Nephron (organoid): ENCODE measurements around the gene RNU1-2.
A peak's percentile ranks its signal among the peaks of the same experiment; 100 is the strongest.

Experiments used
- H3K27ac Mint-ChIP-seq, 3 experiments: 2 replicates each; pipeline ENCODE4 v1.8.0; 2020; ENCODE audit warnings: mixed read lengths in 3 of 3, mild to moderate bottlenecking in 2 of 3, moderate library complexity in 1 of 3
- H3K27me3 Mint-ChIP-seq: 2 replicates; pipeline ENCODE4 v1.8.0; 2021; ENCODE audit warnings: low read depth, mild to moderate bottlenecking, moderate library complexity, mixed read lengths
- H3K36me3 Mint-ChIP-seq: 2 replicates; pipeline ENCODE4 v1.8.0; 2020; ENCODE audit warnings: low read depth, mixed read lengths
- H3K4me1 Mint-ChIP-seq: 2 replicates; pipeline ENCODE4 v1.8.0; 2020; ENCODE audit warnings: mixed read lengths
- H3K4me3 Mint-ChIP-seq, 3 experiments: 2 replicates each; pipeline ENCODE4 v1.8.0; 2020; ENCODE audit warnings: mild to moderate bottlenecking in 3 of 3, mixed read lengths in 3 of 3, moderate library complexity in 2 of 3
- H3K9me3 Mint-ChIP-seq: 2 replicates; pipeline ENCODE4 v1.8.0; 2020; ENCODE audit warnings: mixed read lengths
- TF ChIP-seq, protein P1 (sequence below), 3 experiments: fragments of 200-600 bp; sonication (generic); IDR thresholded peaks; one replicate each; pipeline ENCODE4 v1.5.0; 2021; ENCODE audit warnings: antibody characterized with exemption in 3 of 3; ENCODE audit not compliant: unreplicated experiment in 3 of 3

RNU1-2 gene

DNA sequence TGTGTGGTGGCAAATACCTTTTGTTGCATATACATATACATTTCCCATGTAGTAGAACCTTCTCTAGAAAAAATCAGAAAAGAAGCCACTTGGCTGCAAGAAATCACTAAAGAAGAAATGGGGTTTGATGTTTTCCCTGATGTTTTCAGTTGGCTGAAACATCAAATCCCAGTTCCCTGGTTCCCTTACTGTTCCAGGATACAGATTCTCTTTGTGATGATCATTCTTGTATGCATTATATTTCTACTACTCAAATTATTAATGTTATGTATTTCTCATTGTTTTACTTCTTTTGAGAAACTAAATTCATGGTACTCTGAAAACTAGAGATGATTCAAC is 7.6 kb downstream of the RNU1-2 start:
- Mint-ChIP-seq H3K4me3 (no peak overlapping the region), H3K9me3 (no peaks in the 10 kb centered on the region)
- TF ChIP-seq, protein P1, sequence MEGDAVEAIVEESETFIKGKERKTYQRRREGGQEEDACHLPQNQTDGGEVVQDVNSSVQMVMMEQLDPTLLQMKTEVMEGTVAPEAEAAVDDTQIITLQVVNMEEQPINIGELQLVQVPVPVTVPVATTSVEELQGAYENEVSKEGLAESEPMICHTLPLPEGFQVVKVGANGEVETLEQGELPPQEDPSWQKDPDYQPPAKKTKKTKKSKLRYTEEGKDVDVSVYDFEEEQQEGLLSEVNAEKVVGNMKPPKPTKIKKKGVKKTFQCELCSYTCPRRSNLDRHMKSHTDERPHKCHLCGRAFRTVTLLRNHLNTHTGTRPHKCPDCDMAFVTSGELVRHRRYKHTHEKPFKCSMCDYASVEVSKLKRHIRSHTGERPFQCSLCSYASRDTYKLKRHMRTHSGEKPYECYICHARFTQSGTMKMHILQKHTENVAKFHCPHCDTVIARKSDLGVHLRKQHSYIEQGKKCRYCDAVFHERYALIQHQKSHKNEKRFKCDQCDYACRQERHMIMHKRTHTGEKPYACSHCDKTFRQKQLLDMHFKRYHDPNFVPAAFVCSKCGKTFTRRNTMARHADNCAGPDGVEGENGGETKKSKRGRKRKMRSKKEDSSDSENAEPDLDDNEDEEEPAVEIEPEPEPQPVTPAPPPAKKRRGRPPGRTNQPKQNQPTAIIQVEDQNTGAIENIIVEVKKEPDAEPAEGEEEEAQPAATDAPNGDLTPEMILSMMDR (IDR thresholded peaks at IDR 0.05; ENCODE audit: unreplicated experiment in 3 of 3), result no peak

DNA sequence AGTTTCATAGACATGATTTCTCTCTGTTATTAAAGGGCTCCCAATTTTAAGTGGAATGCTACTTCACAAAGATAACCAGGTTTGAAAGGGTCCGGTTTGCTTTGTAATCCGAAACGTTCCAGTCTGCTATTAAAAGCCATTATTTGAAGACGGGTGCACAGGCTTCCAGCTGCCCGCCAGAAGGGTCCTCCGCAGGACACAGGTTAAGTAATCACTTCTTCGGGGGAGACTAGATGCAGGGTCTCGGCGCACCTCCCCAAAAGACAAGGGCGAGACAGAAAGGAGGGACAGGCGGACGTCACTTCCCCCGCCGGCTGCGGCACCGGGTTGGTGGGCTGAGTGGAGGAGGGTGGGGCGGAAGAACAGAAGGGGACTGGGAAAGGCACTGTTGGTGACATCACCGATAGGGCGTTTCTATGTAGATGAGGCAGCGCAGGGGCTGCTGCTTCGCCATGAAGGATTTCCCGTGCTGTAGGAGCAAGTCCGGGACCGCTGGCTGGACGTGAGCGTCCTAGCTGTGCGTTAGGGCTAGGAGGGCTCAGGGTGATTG is 8.9 kb downstream of the RNU1-2 start:
- Mint-ChIP-seq H3K9me3 (no peaks in the 10 kb centered on the region), H3K36me3 (no peaks in the 10 kb centered on the region), H3K27ac (no peak overlapping the region), H3K27me3 (peaks cover 7% of the 10 kb centered on the region), H3K4me3 (no peak overlapping the region), H3K4me1 (peaks cover 24% of the 10 kb centered on the region)
- TF ChIP-seq, protein P1 (IDR thresholded peaks at IDR 0.05; ENCODE audit: unreplicated experiment in 3 of 3), result no peak

More for the DNA sequence above, 7.6 kb downstream of the RNU1-2 start:
- peaks cover 7% of the 10 kb centered on the region for H3K27me3 Mint-ChIP-seq
- H3K27ac Mint-ChIP-seq, result no peak overlapping the region
- H3K4me1 Mint-ChIP-seq, result peaks cover 24% of the 10 kb centered on the region
- H3K36me3 Mint-ChIP-seq, result no peaks in the 10 kb centered on the region

DNA sequence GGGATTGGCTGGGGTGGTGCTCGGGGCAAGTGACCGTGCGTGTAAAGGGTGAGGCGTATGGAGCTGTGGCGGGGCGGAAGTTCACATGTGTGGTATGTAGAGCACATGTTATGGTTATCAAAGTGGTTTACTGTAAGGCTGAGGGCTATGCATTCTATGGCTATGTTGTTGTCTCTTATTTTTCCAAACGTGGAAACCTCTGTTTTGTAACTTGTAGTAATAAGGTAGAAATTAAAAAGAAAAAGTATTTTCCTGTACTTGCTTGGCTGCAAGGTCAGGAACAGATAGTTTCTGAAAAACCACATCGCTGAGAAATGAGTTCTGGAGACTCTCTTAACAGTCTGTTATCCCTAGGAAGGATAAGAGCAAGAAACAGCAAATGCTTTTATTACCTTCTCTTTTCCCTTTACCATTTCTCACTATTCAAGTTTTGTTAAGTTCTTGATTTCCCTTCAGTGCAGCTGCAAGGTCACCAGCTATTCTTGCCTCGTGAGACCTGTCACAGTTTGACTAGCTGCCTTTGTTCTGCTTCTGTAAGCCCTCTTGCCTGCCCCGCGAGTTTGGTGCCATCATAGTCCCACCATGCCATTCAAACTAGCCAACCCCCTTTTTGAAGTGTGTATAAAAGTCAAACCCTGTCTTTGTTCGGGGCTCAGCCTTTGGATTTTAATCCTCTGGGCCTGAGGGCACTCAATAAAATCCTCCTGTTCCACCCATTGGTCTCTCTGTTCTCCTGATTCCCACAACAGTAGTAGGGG is 9.5 kb downstream of the RNU1-2 start:
- H3K36me3 Mint-ChIP-seq, result no peaks in the 10 kb centered on the region
- peaks cover 29% of the 10 kb centered on the region for H3K4me1 Mint-ChIP-seq
- peaks cover 7% of the 10 kb centered on the region for H3K27me3 Mint-ChIP-seq
- TF ChIP-seq, protein P1 (IDR thresholded peaks at IDR 0.05; ENCODE audit: unreplicated experiment in 3 of 3), result no peak
- no peak overlapping the region for H3K27ac Mint-ChIP-seq
- no peaks in the 10 kb centered on the region for H3K9me3 Mint-ChIP-seq
- H3K4me3 Mint-ChIP-seq, result no peak overlapping the region

DNA sequence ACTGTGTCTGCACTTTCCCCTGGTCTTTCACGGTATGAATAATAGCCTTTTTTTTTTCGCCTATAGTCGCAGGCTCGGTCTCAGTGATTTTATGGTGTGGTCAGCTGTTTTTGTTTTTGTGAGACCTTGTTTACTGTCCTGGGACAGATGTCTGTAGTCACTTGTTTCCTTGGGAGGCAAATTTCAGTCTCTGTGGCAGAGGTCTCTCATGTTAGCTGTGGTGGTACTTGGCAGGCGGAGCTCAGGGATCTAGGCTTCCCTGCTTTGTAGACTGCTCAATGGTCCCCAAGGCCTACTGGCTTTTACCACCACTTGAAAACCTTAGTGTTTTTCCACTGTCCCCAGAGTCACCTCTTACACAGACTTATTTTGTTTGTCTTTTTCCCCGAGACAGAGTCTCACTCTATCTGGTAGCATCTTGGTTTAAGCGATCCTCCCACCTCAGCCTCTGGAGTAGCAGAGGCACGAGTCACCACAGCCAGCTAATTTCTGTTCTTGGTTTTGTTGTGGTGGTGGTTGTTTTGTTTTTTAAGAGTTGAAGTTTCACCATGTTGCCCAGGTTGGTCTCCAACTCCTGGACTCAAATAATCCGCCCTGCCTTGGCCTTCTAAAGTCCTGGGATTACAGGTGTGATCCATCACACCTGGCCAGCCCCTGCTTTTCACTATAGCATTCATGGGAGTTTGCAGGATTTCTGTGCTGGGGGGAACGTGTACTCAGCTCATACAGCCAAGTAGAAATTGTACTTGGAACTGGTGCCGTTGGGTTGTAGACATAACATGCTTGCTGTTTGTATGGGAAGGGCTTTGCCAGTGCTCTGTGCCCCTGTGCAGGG is 10.3 kb downstream of the RNU1-2 start:
- H3K4me3 Mint-ChIP-seq, result peak overlapping the region; percentile 12 to 20 (median 19)
- peaks cover 7% of the 10 kb centered on the region for H3K27me3 Mint-ChIP-seq
- H3K27ac Mint-ChIP-seq, result no peak overlapping the region
- TF ChIP-seq, protein P1 (IDR thresholded peaks at IDR 0.05; ENCODE audit: unreplicated experiment in 3 of 3), result no peak
- H3K36me3 Mint-ChIP-seq, result no peaks in the 10 kb centered on the region
- peaks cover 29% of the 10 kb centered on the region for H3K4me1 Mint-ChIP-seq
- H3K9me3 Mint-ChIP-seq, result no peaks in the 10 kb centered on the region

DNA sequence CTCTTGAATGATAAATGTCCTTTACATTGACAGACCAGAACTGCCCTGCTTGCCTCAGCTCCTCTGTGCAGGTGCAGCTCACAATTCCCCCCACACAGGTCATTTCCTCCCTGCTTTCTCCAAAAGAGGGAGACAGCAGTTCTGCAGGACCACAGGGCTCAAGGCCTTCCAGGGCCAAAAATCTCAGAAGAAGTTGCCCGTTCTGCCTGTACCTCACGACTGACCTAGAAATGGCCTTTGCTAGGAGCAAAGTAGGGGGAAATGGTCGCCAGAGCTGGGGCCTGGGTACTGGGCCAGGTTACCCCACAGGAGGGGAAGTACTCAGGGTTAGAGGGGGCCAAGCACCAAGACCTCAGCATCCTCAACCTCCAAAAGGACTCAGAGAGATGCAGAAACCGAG is 11.1 kb downstream of the RNU1-2 start:
- H3K9me3 Mint-ChIP-seq, result no peaks in the 10 kb centered on the region

More for the DNA sequence above, 11.1 kb downstream of the RNU1-2 start:
- TF ChIP-seq, protein P1 (IDR thresholded peaks at IDR 0.05; ENCODE audit: unreplicated experiment in 3 of 3), result no peak
- Mint-ChIP-seq H3K36me3 (no peaks in the 10 kb centered on the region), H3K4me1 (peaks cover 25% of the 10 kb centered on the region), H3K27ac (no peak overlapping the region), H3K4me3 (no peak overlapping the region), H3K27me3 (peaks cover 7% of the 10 kb centered on the region)
